Occipital lobe (tissue), 2 donors: ENCODE results near the gene PTPRT. TPM values are rescaled to one million over a fixed set of nuclear protein-coding genes. Genes with fewer than 3 reads are reported as not detected.

ENCODE experiments used
- DNase-seq: peaks from one replicate; lab custom pipeline; 2025; lab: John Stamatoyannopoulos, UW
- total RNA-seq: library from RNA; depleted of rRNA; stranded (reverse); fragments of >200 nt; gene quantifications from one replicate; pipeline ENCODE4 v1.2.3, GENCODE V29; 2014

The PTPRT gene
- total RNA-seq, 1 donor from 2014 or later: 17.8 TPM

DNA sequence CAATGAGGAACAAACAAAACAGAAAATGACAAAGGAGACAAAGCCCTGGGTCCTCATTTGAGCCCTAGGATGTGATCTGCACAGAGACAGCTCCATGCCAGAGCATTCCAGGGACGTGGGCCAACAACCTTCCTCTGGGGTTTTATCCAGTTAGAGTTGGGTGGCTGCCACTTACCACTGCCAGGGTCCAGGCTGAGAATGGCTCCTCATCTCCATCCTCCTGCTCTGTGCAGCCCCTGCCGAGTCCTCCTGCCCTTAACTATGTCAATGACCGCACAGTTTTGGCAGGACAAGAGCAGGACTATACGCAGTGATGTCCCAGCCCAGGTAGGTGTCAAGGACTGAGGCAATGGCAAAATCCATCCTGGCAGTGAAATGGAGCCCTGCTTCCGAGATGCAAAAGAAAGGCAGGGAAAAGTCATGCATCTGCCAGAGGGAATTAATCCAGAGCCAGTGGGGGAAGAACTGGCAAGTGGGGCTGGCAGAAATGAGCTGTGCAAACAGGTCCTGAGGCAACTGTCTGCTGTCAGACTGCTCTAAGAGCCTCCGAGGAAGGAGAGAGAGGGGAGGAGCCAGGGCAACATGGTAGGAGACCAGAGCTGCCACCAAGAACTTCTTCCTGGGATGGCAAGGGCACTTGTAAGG, 449.4 kb downstream of the PTPRT start:
- no peak for DNase-seq

GRCh38 chr20:42739683-42740082, 450.0 kb downstream of the PTPRT start:
- no peak for DNase-seq

GRCh38 chr20:42735539-42735938, 454.2 kb downstream of the PTPRT start:
- DNase-seq: no peak

GRCh38 chr20:42734660-42735368, 454.9 kb downstream of the PTPRT start:
- DNase-seq: no peak

GRCh38 chr20:42721923-42722322, 467.8 kb downstream of the PTPRT start:
- no peak for DNase-seq

DNA sequence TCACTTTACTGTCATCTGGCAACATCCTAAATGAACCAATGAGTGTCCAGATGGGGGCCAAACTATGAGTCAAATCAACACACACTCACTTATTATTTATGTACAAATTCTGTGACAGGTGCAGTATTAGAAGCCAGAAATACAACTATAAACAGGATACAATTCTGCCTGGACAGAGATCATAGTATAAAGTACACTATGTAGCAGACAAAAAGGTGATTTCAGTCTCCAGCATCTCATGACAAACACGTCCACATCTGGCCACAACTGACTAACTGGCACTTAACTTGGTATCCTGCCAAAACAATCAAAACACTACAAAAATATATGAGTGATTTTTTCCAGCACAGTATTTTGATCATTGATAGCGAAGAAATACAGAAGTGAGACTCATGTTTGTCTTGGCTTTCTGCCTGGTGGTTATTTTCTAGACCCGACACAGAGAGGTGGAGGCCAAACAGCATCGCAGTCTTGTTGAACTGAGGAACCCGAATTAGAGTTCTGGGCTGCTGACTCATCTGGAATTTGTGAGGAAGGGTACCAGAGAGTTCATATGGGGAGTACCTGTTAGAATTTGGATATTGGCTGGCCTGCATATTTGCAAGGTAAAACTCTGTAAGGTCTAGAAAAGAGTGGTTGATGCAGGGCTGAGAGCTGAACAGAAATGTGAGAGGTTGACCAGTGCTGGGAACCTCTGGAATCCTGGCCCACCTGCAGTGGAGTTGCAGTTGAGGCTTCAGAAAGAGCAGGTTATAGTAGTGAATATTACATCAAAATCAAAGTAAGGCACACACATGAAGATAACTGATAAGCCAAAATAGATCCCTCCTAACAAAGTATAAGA, 475.2 kb downstream of the PTPRT start:
- no peak for DNase-seq

DNA sequence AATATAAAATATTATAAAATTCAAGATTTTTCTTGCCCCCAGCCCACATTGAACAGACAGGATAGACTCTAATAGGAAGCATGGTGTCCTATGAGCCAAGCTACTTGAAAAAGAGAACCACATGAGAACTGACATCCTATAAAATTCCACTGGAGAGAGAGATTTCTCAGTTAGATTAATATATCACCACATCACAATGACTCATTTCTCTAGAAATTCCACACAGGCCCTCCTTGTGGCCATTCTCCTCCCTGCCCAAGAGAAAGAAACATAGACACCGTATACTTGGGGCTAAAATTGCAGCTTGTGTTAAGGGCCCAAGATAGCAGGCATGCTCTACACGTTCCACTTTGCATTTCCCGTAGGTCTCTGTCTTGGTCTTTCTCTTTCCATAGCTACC, 481.4 kb downstream of the PTPRT start:
- no peak for DNase-seq

GRCh38 chr20:42706759-42707158, 482.9 kb downstream of the PTPRT start:
- DNase-seq: no peak

DNA sequence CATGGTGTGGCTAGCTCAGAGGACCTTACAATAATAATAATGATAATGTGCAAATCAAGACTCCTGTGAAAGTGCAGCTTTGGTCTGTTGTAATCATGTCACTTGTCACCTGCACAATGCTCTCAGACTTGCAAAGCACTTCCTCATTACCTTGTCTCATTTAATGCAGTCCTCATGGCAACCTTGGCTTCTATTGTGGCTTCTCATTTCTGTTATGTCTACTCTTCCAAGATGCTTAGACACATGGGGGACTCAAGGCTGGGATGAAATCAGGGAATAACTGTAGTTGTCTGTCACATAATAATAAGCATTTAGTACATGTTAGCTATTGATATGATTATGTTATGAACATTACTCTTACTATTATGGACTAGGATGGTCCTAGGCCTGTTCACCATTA, 484.2 kb downstream of the PTPRT start:
- no peak for DNase-seq

GRCh38 chr20:42703744-42704143, 486.0 kb downstream of the PTPRT start:
- no peak for DNase-seq

DNA sequence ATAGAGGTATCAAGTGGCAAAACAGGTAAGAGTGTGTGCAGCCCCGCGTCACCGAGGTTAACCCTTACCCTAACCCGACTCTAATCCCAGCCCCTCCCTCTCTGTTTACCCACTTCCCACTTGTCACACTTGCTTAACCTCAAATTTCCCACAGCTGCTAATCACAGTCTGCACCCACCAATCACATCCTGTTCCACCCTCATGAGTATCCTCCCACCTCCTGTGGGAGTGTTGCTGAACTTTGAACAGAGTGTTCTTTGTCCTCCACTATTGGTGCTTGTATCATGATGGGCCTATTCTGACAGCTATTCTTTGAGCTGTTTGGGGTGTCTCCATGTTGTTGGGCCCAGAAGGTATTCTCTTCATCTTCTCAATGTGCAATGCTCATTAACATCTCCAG, 487.8 kb downstream of the PTPRT start:
- no peak for DNase-seq

DNA sequence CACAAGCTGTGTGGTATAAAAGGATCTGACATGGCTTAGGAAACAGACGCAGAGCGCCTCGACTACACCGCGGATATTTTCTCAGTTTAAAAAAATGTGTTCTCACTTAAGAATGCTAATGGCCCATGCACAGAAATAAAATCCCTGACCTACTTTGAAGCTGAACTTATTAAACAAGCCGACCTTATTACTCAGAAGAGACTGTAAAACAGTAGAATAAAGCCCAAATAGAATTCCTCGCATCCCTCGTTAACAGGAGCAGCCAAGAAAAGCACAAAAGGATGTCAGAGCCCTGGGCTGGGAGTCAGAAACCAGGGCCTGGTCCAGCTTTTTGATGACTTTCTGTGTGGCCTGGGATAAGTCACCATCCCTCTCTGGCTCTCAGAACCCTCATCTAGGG, 489.3 kb downstream of the PTPRT start:
- no peak for DNase-seq

- no peak for DNase-seq
These were observed 491.7 kb downstream of the PTPRT start for GRCh38 chr20:42697962-42698361.

GRCh38 chr20:42690842-42691437, 498.8 kb downstream of the PTPRT start:
- no peak for DNase-seq

DNA sequence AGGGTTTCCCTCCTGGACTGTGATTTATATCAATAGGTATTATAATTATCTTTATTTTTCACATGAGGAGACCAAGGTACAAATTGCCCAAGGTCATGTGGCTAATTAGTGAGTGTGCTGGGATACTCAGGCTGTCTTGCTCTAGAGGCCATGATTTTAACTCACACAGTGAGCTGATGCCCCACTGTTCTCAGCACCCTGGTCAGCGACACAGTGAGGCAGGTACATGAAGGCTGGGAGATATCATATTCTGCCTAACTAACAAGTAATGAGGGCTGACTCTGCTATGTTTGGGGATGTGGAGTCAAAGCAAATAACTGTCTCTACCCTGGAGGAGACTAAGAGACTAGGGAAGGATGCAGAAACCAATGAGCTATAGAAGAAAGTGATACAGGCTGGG, 501.1 kb downstream of the PTPRT start:
- DNase-seq: no peak

DNA sequence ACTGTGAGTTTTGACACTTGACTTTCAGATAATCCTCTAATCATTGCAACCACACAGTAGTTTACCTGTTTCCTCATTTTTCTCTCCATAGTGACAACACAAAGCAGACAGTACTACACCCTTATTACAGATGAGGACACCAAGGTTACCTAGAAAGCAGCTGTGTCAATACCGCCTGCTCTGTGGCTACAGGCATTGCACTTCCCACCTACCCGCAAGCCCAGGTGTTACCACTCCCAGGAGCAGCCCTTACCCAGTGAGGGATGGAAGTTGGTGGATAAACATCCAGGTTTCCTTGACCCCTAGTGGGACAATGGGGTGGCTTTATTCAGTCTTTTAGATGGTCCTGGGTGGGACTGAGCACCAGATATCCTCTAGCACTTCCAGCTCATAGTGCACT, 503.6 kb downstream of the PTPRT start:
- no peak for DNase-seq

DNA sequence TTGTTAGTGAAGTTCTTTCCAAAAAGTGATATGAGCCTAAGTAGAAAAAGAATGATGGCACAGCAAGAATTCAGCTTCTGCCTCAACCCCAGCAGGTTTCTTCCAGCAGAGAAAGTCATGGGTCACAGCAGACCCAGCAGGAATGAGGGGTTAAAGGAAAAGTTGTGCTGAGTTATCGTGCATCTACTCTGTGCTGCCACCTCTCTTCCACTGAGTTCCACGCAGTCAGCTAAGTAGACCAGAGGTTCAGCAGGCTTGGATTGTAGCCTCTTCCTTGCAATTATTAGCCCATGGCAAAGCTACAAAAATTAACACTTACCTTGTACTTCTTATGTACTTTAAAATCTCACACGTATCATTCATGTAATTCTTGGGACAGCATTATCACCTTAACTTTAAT, 510.8 kb downstream of the PTPRT start:
- no peak for DNase-seq

DNA sequence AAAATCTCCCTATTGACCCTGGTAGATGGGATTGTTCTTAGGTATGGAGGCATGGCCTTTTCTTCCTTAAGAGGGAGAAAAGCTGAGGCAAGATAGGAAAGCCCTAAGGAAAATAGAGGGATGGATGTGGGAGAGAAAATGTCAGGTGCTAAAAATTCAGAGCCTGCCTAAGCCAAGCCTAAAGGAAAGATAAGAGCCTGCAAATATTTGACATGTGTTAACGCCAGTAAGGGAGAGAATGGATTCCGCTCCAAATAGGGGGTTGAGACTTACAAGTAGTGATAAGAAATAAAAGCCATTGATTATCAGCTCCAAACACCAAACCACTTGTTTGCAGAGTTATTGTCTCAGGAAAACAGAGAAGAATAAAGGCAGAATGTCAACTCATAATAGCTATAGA, 533.6 kb downstream of the PTPRT start:
- no peak for DNase-seq

DNA sequence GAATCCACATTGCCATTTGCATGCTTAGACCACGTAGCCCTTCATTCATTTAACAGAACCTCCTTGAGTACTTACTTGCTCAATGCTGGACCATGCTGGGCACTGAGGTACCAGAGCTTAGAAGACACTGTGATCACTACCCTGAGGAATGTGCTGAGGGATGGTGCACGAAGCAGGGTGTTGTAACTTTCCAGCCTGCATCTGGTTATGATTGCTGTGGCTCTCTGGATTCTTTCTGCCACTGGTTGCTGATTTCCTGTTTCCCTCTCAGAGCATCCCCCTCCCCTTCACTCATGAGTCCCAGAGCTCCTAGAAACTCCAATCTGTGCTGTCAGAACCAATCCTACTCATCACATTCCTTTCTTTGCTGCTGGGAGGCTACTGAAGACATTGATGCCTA, 537.4 kb downstream of the PTPRT start:
- no peak for DNase-seq

DNA sequence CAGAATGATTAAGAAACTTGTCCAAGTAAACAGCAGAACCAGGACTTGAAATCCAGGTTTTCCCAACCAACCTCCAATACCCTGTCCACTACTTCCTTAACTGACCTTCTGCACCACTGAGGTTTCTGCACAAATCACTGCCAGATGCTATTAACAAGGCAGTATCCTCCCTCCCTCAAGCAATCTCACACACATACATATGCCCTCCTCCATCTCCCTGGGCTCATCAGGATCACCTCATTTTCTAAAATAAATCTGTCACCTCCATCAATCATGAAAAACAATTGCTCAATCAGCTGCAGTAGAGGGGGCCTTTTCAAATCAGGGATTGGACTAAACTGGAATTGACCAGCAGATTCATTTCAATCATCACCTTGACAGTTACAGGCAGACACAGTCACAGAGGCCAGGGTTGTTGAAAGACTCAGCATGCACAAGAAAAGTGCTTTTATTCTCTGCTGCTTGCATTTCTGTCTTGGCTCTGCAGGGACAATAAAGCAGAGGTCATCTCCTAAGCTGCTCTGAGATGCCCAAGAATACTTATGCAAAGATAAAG, 539.4 kb downstream of the PTPRT start:
- DNase-seq: no peak

DNA sequence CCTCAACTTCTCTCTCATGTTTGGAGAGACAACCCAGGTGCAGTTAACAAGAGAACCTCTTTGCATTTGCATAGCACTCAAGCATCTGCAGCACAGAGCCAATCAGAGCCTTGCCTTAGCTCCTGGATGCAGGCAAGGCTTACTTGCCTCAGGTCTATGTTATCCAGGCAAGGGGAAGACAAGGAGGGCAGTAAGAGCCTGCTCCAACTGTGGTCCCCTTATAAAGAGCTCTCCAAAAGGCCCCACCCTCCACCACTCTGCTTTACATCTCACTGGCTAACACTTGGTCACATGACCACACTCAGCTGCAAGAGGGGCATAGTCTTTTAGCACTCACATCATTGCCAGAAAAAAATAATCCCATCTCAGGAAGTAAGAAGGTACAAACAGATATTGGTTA, 540.0 kb downstream of the PTPRT start:
- no peak for DNase-seq

DNA sequence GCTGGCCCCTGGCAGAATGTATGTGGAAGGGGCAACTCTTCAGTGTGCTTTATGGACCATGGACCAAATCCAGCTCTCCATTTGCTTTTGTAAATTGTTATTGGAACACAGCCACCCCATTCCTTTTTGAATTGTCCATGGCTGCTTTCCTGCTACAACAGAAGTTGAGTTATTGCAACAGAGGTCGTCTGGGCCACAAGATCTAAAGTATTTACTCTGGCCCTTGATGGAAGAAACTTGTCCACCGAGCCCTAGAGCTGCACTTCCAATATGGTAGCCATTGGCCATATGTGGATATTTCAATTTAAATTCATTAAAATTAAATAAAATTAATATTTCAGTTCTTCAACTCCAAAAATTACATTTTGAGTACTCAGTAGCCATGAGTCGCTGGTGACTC, 543.5 kb downstream of the PTPRT start:
- DNase-seq: no peak
